Activated CD4-positive, alpha-beta T cell treated with anti-CD3 and anti-CD28 coated beads, Interleukin-2, amount 10 ng/mL, durations not matched to agents 7 days and 5 days (primary cell): ENCODE data around the gene CADM1. TPM values are rescaled to one million over a fixed set of nuclear protein-coding genes. Genes with fewer than 3 reads are reported as not detected.

Experiments
- CTCF ChIA-PET: fragments of 350-600 bp; sonication (Branson Sonifier 250); formaldehyde crosslinking; loops from one replicate; lab custom pipeline; 2021; ENCODE audit warnings: antibody characterized with exemption; lab: Charles Lee
- POLR2A ChIA-PET: fragments of 350-600 bp; sonication (Branson Sonifier 250); formaldehyde crosslinking; loops from one replicate; lab custom pipeline; 2021; ENCODE audit warnings: antibody characterized with exemption; lab: Charles Lee
- DNase-seq: peaks from one replicate; pipeline ENCODE4 v3.0.0-alpha.2; 2020
- H3K27ac Mint-ChIP-seq: one replicate; pipeline ENCODE4 v1.8.0; 2021; ENCODE audit warnings: mild to moderate bottlenecking, moderate library complexity, mixed read lengths
- H3K27me3 Mint-ChIP-seq: one replicate; pipeline ENCODE4 v1.8.0; 2021; ENCODE audit warnings: mixed read lengths
- H3K36me3 Mint-ChIP-seq: one replicate; pipeline ENCODE4 v1.8.0; 2021; ENCODE audit warnings: low read depth, mixed read lengths
- H3K4me1 Mint-ChIP-seq: one replicate; pipeline ENCODE4 v1.8.0; 2021; ENCODE audit warnings: mixed read lengths
- H3K4me3 Mint-ChIP-seq: one replicate; pipeline ENCODE4 v1.8.0; 2021; ENCODE audit warnings: mild to moderate bottlenecking, moderate library complexity, mixed read lengths
- H3K9me3 Mint-ChIP-seq: one replicate; pipeline ENCODE4 v1.8.0; 2021; ENCODE audit warnings: mixed read lengths
- total RNA-seq, 2 experiments: library from RNA; stranded (reverse); gene quantifications; one replicate each; pipeline ENCODE4 v1.2.3, GENCODE V29; 2021

The CADM1 gene
- total RNA-seq, 2 experiments from 2014 or later: 0.52 to 0.92 TPM

GRCh38 chr11:115527534-115528125, 23.4 kb upstream of the CADM1 start:
- CTCF ChIA-PET: no interaction called here
- H3K4me3 Mint-ChIP-seq: no peak overlapping the region
- POLR2A ChIA-PET: no interaction called here
- no peaks in the 10 kb centered on the region for H3K27me3 Mint-ChIP-seq
- H3K27ac Mint-ChIP-seq: no peak overlapping the region
- no peaks in the 10 kb centered on the region for H3K9me3 Mint-ChIP-seq
- H3K4me1 Mint-ChIP-seq: no peaks in the 10 kb centered on the region
- no peak for DNase-seq
- H3K36me3 Mint-ChIP-seq: no peaks in the 10 kb centered on the region

- no peaks in the 10 kb centered on the region for H3K9me3 Mint-ChIP-seq
- DNase-seq: no peak
- no peaks in the 10 kb centered on the region for H3K27me3 Mint-ChIP-seq
- H3K4me3 Mint-ChIP-seq: no peak overlapping the region
- CTCF ChIA-PET: interaction anchor here (1.4 kb wide), 1 partner anchor 10 kb away, joined by 5 read pairs; no protein-coding TSS in a partner anchor
- no peaks in the 10 kb centered on the region for H3K36me3 Mint-ChIP-seq
- H3K4me1 Mint-ChIP-seq: no peaks in the 10 kb centered on the region
- H3K27ac Mint-ChIP-seq: no peak overlapping the region
- POLR2A ChIA-PET: no interaction called here
Observed at GRCh38 chr11:115525531-115526006, 21.4 kb upstream of the CADM1 start.

- POLR2A ChIA-PET: no interaction called here
- CTCF ChIA-PET: interaction anchor here (1.4 kb wide), 1 partner anchor 9 kb away, joined by 5 read pairs; no protein-coding TSS in a partner anchor
- DNase-seq: no peak
- no peaks in the 10 kb centered on the region for H3K9me3 Mint-ChIP-seq
- no peak overlapping the region for H3K27ac Mint-ChIP-seq
- H3K27me3 Mint-ChIP-seq: no peaks in the 10 kb centered on the region
- H3K4me1 Mint-ChIP-seq: no peaks in the 10 kb centered on the region
- no peaks in the 10 kb centered on the region for H3K36me3 Mint-ChIP-seq
- no peak overlapping the region for H3K4me3 Mint-ChIP-seq
Observed at GRCh38 chr11:115524572-115524971, 20.4 kb upstream of the CADM1 start.

GRCh38 chr11:115523727-115524399, 19.6 kb upstream of the CADM1 start:
- Mint-ChIP-seq H3K27ac (no peak overlapping the region), H3K4me3 (no peak overlapping the region), H3K27me3 (no peaks in the 10 kb centered on the region), H3K4me1 (no peaks in the 10 kb centered on the region), H3K36me3 (no peaks in the 10 kb centered on the region), H3K9me3 (no peaks in the 10 kb centered on the region)
- no peak for DNase-seq
- ChIA-PET POLR2A (no interaction called here), CTCF (interaction anchor here (1.4 kb wide), 1 partner anchor 8 kb away, joined by 5 read pairs; no protein-coding TSS in a partner anchor)

GRCh38 chr11:115522302-115522701, 18.1 kb upstream of the CADM1 start:
- H3K4me3 Mint-ChIP-seq: no peak overlapping the region
- no peaks in the 10 kb centered on the region for H3K9me3 Mint-ChIP-seq
- no peak overlapping the region for H3K27ac Mint-ChIP-seq
- no peaks in the 10 kb centered on the region for H3K27me3 Mint-ChIP-seq
- no peaks in the 10 kb centered on the region for H3K4me1 Mint-ChIP-seq
- POLR2A ChIA-PET: no interaction called here
- no peak for DNase-seq
- H3K36me3 Mint-ChIP-seq: no peaks in the 10 kb centered on the region
- CTCF ChIA-PET: interaction anchor here (0.7 kb wide), 1 partner anchor 852 kb away, joined by 4 read pairs; no protein-coding TSS in a partner anchor

- H3K27ac Mint-ChIP-seq: no peak overlapping the region
- DNase-seq: no peak
- H3K4me1 Mint-ChIP-seq: no peaks in the 10 kb centered on the region
- ChIA-PET CTCF (no interaction called here), POLR2A (no interaction called here)
- no peaks in the 10 kb centered on the region for H3K9me3 Mint-ChIP-seq
- H3K36me3 Mint-ChIP-seq: no peaks in the 10 kb centered on the region
- no peak overlapping the region for H3K4me3 Mint-ChIP-seq
- no peaks in the 10 kb centered on the region for H3K27me3 Mint-ChIP-seq
Observed at GRCh38 chr11:115521825-115522224, 17.6 kb upstream of the CADM1 start.

GRCh38 chr11:115518983-115519628, 14.9 kb upstream of the CADM1 start:
- CTCF ChIA-PET: no interaction called here

GRCh38 chr11:115515647-115516395, 11.6 kb upstream of the CADM1 start:
- Mint-ChIP-seq H3K27me3 (peaks cover 3% of the 10 kb centered on the region), H3K4me1 (no peaks in the 10 kb centered on the region), H3K9me3 (no peaks in the 10 kb centered on the region), H3K36me3 (no peaks in the 10 kb centered on the region), H3K4me3 (no peak overlapping the region), H3K27ac (no peak overlapping the region)
- CTCF ChIA-PET: interaction anchor here (1.4 kb wide), 1 partner anchor 9 kb away, joined by 5 read pairs; no protein-coding TSS in a partner anchor
- DNase-seq: no peak
- POLR2A ChIA-PET: no interaction called here

More at GRCh38 chr11:115518983-115519628, 14.9 kb upstream of the CADM1 start:
- Mint-ChIP-seq H3K9me3 (no peaks in the 10 kb centered on the region), H3K4me1 (no peaks in the 10 kb centered on the region), H3K27ac (no peak overlapping the region), H3K4me3 (no peak overlapping the region), H3K27me3 (peaks cover 3% of the 10 kb centered on the region), H3K36me3 (no peaks in the 10 kb centered on the region)
- POLR2A ChIA-PET: no interaction called here
- no peak for DNase-seq

GRCh38 chr11:115506954-115507675, 2.9 kb upstream of the CADM1 start:
- DNase-seq: no peak
- Mint-ChIP-seq H3K4me3 (no peak overlapping the region), H3K9me3 (no peaks in the 10 kb centered on the region), H3K27me3 (peaks cover 30% of the 10 kb centered on the region), H3K4me1 (peaks cover 7% of the 10 kb centered on the region), H3K36me3 (no peaks in the 10 kb centered on the region), H3K27ac (no peak overlapping the region)
- POLR2A ChIA-PET: no interaction called here
- CTCF ChIA-PET: no interaction called here

- H3K27ac Mint-ChIP-seq: no peak overlapping the region
- peak overlapping the region; percentile 54 for H3K4me3 Mint-ChIP-seq
- no peak for DNase-seq
- H3K27me3 Mint-ChIP-seq: peaks cover 30% of the 10 kb centered on the region
- peaks cover 7% of the 10 kb centered on the region for H3K4me1 Mint-ChIP-seq
- ChIA-PET CTCF (no interaction called here), POLR2A (no interaction called here)
- H3K36me3 Mint-ChIP-seq: no peaks in the 10 kb centered on the region
- H3K9me3 Mint-ChIP-seq: no peaks in the 10 kb centered on the region
Observed at GRCh38 chr11:115505175-115505574, 960 bp upstream of the CADM1 start.

- Mint-ChIP-seq H3K36me3 (no peaks in the 10 kb centered on the region), H3K9me3 (no peaks in the 10 kb centered on the region), H3K27ac (no peak overlapping the region), H3K4me3 (peak overlapping the region; percentile 38), H3K27me3 (peaks cover 29% of the 10 kb centered on the region), H3K4me1 (peaks cover 7% of the 10 kb centered on the region)
- ChIA-PET POLR2A (no interaction called here), CTCF (no interaction called here)
- DNase-seq: no peak
Observed at GRCh38 chr11:115503886-115504275, 334 bp downstream of the CADM1 start.
